ENCODE data around the gene P2RY13.

P2RY13 gene

DNA sequence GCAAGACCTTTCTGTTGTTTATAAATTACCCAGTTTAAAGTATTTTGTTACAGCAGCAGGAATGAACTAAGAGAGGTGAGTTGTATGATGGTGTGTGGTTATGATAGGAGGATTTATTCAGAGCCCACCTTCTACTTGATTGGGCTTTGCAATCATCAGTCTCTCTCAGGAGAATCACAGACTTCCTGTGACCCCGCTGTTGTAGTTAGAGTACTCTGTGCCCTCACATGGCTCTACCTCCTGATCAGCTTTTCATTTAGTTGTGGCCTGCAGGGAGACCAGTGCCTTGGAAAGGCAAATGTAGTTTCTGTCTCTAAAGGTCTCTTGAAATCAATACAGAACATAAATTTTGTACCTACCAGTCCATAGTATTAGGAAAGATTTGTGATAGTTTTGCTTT is 43.4 kb downstream of the P2RY13 start:
- no peak for TF ChIP-seq POLR2A (IDR thresholded peaks at IDR 0.05; ENCODE audit: low read depth, low read length)
- TF ChIP-seq TAF1 (IDR thresholded peaks at IDR 0.05; ENCODE audit: borderline replicate concordance, low read depth, low read length), result no peak
- TF ChIP-seq POLR2AphosphoS5 (IDR thresholded peaks at IDR 0.05; ENCODE audit: low read depth, low read length), result no peak
- FAIRE-seq (no peak), DNase-seq (ENCODE audit: insufficient read length) (no peak)

DNA sequence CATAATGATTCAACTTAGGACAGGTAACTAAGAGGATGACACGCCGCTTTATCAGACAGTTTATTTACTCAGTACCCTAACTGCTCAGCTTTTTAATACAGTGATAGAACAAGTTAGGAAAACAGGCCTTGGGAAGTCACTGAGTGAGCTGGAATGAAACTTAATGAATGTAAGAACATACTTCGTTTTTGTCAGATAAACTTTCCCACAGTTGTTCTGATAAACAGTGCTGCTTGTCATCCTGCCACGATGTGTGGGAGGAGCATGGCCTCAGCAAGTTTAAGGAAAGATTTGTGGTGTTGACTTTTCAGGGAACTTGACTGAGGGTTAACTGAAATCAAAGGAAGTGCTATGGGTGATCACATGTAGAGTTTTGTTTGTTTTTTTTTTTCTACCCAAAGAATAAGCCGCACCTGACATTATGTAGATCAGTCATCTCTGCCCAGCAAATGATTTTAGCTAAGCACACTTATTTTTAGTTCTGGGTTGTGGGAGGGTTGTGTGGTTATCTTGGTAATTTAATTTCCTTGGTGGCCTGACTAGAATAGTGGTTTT is 45.4 kb downstream of the P2RY13 start:
- FAIRE-seq (peak; percentile 63), DNase-seq (ENCODE audit: insufficient read length) (no peak)
- no peak for TF ChIP-seq TAF1 (IDR thresholded peaks at IDR 0.05; ENCODE audit: borderline replicate concordance, low read depth, low read length)
- TF ChIP-seq POLR2A (IDR thresholded peaks at IDR 0.05; ENCODE audit: low read depth, low read length), result no peak
- TF ChIP-seq POLR2AphosphoS5 (IDR thresholded peaks at IDR 0.05; ENCODE audit: low read depth, low read length), result no peak

- FAIRE-seq (no peak), DNase-seq (ENCODE audit: insufficient read length) (no peak)
- TF ChIP-seq POLR2AphosphoS5 (IDR thresholded peaks at IDR 0.05; ENCODE audit: low read depth, low read length), result no peak
- TF ChIP-seq POLR2A (IDR thresholded peaks at IDR 0.05; ENCODE audit: low read depth, low read length), result no peak
- TF ChIP-seq TAF1 (IDR thresholded peaks at IDR 0.05; ENCODE audit: borderline replicate concordance, low read depth, low read length), result no peak
Measured at GRCh38 chr3:151283387-151283786, 46.0 kb downstream of the P2RY13 start.

DNA sequence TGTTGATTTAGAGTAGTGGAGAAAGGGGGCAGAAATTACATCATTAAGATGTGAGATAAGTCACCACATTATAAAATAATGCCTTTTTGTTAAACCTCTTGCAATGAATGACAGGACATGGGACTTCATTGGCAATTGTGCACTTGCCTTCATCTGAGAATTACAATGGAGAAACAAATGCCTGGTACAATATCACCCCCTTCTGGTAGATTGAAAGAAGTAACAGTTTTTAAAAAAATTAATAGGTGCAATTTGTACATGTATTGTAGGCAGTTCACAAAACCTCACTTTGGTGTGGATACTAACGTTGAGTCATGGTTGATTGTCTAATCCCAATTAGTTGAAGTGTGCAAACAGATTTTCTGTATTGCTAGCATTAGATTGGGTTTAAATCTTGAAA is 46.4 kb downstream of the P2RY13 start:
- TF ChIP-seq POLR2AphosphoS5 (IDR thresholded peaks at IDR 0.05; ENCODE audit: low read depth, low read length) (no peak), TAF1 (IDR thresholded peaks at IDR 0.05; ENCODE audit: borderline replicate concordance, low read depth, low read length) (no peak), POLR2A (IDR thresholded peaks at IDR 0.05; ENCODE audit: low read depth, low read length) (no peak)
- DNase-seq (ENCODE audit: insufficient read length) (peak; percentile 15), FAIRE-seq (peak; percentile 87)

- TF ChIP-seq TAF1 (IDR thresholded peaks at IDR 0.05; ENCODE audit: borderline replicate concordance, low read depth, low read length), result no peak
- TF ChIP-seq POLR2A (IDR thresholded peaks at IDR 0.05; ENCODE audit: low read depth, low read length), result no peak
- no peak for TF ChIP-seq POLR2AphosphoS5 (IDR thresholded peaks at IDR 0.05; ENCODE audit: low read depth, low read length)
- FAIRE-seq, result no peak
- no peak for DNase-seq (ENCODE audit: insufficient read length)
Measured at GRCh38 chr3:151281671-151282324, 47.6 kb downstream of the P2RY13 start.

- TF ChIP-seq TAF1 (IDR thresholded peaks at IDR 0.05; ENCODE audit: borderline replicate concordance, low read depth, low read length) (no peak), POLR2AphosphoS5 (IDR thresholded peaks at IDR 0.05; ENCODE audit: low read depth, low read length) (no peak), POLR2A (IDR thresholded peaks at IDR 0.05; ENCODE audit: low read depth, low read length) (no peak)
- FAIRE-seq, result peak; percentile 56
- no peak for DNase-seq (ENCODE audit: insufficient read length)
Measured at GRCh38 chr3:151278230-151278629, 51.1 kb downstream of the P2RY13 start, which contains the start of gene P2RY14. Gene P2RY14, minus strand, starts transcription at chr3:151278542. Its CDS starts 64,226 bp downstream, at chr3:151214316.

DNA sequence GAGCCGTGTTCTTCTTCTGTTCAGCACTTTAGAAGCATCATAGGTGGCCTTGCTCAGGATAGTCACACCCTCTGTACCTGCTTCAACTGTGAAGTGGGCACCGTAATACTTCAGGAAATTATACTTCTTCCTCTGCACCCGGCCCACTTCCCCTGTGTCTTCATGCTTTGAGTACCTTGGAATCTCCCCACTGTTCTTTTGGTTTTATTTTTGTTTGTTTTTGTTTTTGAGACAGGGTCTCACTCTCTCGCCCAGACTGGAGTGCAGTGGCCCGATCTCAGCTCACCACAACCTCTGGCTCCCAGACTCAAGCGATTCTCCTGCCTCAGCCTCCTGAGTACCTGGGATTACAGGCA is 52.7 kb downstream of the P2RY13 start:
- TF ChIP-seq POLR2A (IDR thresholded peaks at IDR 0.05; ENCODE audit: low read depth, low read length), result no peak
- DNase-seq (ENCODE audit: insufficient read length) (no peak), FAIRE-seq (peak; percentile 78)
